Psoas muscle (tissue), 8 donors: ENCODE measurements around the gene KCNMA1. TPM values are rescaled to one million over a fixed set of nuclear protein-coding genes. Genes with fewer than 3 reads are reported as not detected.
A peak's percentile ranks its signal among the peaks of the same experiment; 100 is the strongest.

Experiments
- ATAC-seq, 4 donors: fragments of 200-7000 bp; cut with Tn5 transposase; one replicate each; pipeline ENCODE4 v1.9.1; 2020; ENCODE audit warnings: moderate library complexity in 3 of 4, mild to moderate bottlenecking in 2 of 4
- DNase-seq, 2 donors: peaks; one replicate each; pipeline ENCODE4 v3.0.0-alpha.2; 2020
- H3K27ac ChIP-seq: fragments of 200-600 bp; one replicate; pipeline ENCODE4 v1.8.0; 2022
- H3K27me3 ChIP-seq, 3 donors: fragments of 200-600 bp in 1 of 3; one replicate each; pipeline versions ENCODE4 v1.6.1 to v1.8.0; 2013 to 2022; ENCODE audit warnings: low read length in 2 of 3, mild to moderate bottlenecking in 2 of 3, moderate library complexity in 1 of 3; ENCODE audit not compliant: insufficient read depth in 3 of 3
- H3K36me3 ChIP-seq, 2 donors: fragments of 200-600 bp in 1 of 2; one replicate each; pipeline versions ENCODE4 v1.6.1 to v1.8.0; 2013 to 2022; ENCODE audit warnings: low read depth in 1 of 2, mild to moderate bottlenecking in 1 of 2, moderate library complexity in 1 of 2; ENCODE audit not compliant: insufficient read depth in 1 of 2
- H3K4me1 ChIP-seq: fragments of 200-600 bp; one replicate; pipeline ENCODE4 v1.8.0; 2022
- H3K4me3 ChIP-seq: fragments of 200-600 bp; one replicate; pipeline ENCODE4 v1.8.0; 2022; ENCODE audit warnings: mild to moderate bottlenecking
- H3K9me3 ChIP-seq: fragments of 200-600 bp; one replicate; pipeline ENCODE4 v1.8.0; 2022
- WGBS, 3 donors: extraction: QIAGEN DNeasy Blood & Tissue Kit; methylation state at CpG; one replicate each; pipeline versions ENCODE4 v1.1.6 to v1.1.7; 2013; 5-methylcytosine and 5-hydroxymethylcytosine counted together
- intact Hi-C, 2 donors: fragments of 100-400 bp; cut with DNase I; formaldehyde crosslinking; loops; one replicate each; pipeline versions ENCODE4 v1.11.0 to v1.14.2; 2022
- polyA plus RNA-seq, 3 donors: library from polyadenylated mRNA; stranded (reverse); fragments of 200-250 nt; gene quantifications; one replicate each; pipeline ENCODE4 v1.2.3, GENCODE V29; 2013
- total RNA-seq, 4 donors: library from RNA; stranded (reverse); fragmentation: NEBNext Ultra II Directional in 2 of 4; extraction: Animal tissue kit (Norgen Biotek cat#: 25700) in 2 of 4; gene quantifications; one replicate each; pipeline versions ENCODE4 v1.2.1 to v1.2.4, GENCODE V29; 2021 to 2023
- TF ChIP-seq, protein P1 (sequence below): fragments of 200-600 bp; IDR thresholded peaks from one replicate; pipeline ENCODE4 v1.8.0; 2022; ENCODE audit warnings: antibody characterized with exemption
- donor health status: healthy with polysubstance abuse.
- donor health status: DM: no; HTN: no; CAD: no; lungs with moderate emphysema.
- donor health status: Bipolar disorder and iron deficiency.
- donor health status: healthy.
- donor health status: DM: yes; HTN: yes; CAD: no.
- donor health status: DM: no; HTN: no; CAD: no.
- donor health status: DM: no; HTN: no; CAD: no.
- donor health status: DM: yes; HTN: yes; CAD: no.

Gene KCNMA1
- total and polyA plus RNA-seq, 7 donors = 7.9 to 53.0 (median 41.9) TPM

DNA sequence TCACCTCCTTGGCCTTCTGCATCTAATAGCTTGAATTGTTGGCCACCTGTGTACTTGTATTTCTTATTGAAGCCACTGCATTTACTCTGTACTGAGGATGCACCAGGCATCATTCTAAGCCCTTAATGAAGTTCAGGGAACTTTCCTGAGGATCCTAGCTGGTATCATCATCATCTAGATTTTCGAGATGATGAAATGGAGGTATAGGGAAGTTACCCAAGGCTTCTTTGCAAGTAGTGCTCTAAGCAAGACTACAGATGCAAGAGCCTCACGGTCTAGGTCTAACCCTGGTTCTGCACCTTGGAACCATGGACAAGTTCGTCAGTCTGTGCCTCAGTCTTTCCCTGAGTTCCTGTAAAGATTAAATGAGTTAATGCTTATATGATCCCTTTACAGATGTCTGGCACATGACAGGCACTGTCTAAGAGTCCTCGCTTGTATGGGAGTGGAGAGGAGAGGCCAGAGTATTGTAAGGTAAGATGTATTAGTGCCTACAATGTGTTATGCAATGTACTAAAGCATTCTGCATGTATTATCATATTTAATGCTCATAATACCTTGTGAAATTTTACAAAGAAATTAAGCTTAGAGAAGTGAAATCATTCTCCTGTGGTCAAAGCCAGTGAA is 145.1 kb downstream of the KCNMA1 start:
- intact Hi-C loops = loop anchor here (5.0 to 10.0 kb wide), 3 partner anchors 100 to 318 kb away; no protein-coding TSS in a partner anchor
- no peaks in the 10 kb centered on the region for H3K36me3 ChIP-seq
- ATAC-seq = peak in 2 of 4 donors; percentile 1 to 5

DNA sequence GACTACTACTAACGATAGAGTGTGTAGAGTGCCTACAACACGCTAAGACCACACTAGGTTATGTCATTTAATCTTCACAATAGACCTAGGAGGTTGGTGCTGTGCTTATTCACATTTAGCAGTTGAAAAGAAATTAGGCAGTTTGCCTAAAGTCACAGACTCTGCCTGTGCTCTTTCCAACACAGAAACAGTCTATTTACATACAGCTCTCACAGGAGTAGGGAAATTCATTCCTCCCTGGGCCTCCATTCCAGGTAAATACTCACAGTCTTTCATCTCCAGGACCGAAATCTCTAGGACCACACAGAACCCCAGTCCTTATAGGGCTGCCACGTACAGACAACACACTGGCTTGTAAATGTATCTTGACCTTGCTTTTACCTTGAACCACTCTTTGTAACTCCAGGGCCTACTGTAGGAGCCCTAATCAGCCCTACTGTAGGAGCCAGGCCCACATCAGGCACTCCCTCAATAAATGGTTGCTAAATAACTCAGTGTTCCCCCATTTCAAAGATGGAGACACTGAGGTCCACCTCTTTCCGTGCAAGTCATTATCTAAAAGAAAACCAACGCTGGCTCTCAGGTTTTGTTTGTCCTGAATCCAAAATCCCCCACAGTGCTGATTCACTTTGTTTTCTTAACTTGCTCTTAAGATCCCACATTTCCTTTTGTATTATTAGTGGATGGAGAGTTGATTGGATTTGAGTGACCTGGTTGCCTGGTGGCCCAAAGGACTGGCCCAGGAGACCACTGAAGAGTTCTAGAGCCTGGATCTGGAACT is 146.9 kb downstream of the KCNMA1 start:
- Histone ChIP-seq H3K27ac (peak overlapping the region; percentile 66), H3K4me3 (no peak overlapping the region), H3K27me3 (no peaks in the 10 kb centered on the region), H3K4me1 (peaks cover 47% of the 10 kb centered on the region), H3K36me3 (no peaks in the 10 kb centered on the region), H3K9me3 (no peaks in the 10 kb centered on the region)
- intact Hi-C loops = loop anchor here (2.0 to 10.0 kb wide), 4 partner anchors 98 to 316 kb away; no protein-coding TSS in a partner anchor
- ATAC-seq (no peak), DNase-seq (no peak)
- 76 to 85% (median 84%) methylated on average over 6 of the region's 6 CpGs for WGBS, 3 donors
- TF ChIP-seq, protein P1, sequence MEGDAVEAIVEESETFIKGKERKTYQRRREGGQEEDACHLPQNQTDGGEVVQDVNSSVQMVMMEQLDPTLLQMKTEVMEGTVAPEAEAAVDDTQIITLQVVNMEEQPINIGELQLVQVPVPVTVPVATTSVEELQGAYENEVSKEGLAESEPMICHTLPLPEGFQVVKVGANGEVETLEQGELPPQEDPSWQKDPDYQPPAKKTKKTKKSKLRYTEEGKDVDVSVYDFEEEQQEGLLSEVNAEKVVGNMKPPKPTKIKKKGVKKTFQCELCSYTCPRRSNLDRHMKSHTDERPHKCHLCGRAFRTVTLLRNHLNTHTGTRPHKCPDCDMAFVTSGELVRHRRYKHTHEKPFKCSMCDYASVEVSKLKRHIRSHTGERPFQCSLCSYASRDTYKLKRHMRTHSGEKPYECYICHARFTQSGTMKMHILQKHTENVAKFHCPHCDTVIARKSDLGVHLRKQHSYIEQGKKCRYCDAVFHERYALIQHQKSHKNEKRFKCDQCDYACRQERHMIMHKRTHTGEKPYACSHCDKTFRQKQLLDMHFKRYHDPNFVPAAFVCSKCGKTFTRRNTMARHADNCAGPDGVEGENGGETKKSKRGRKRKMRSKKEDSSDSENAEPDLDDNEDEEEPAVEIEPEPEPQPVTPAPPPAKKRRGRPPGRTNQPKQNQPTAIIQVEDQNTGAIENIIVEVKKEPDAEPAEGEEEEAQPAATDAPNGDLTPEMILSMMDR = no peak

More for the DNA sequence above, 145.1 kb downstream of the KCNMA1 start:
- TF ChIP-seq, protein P1 = no peak
- no peak for DNase-seq
- Histone ChIP-seq H3K4me1 (peaks cover 52% of the 10 kb centered on the region), H3K27me3 (no peaks in the 10 kb centered on the region), H3K4me3 (no peak overlapping the region), H3K27ac (peak overlapping the region; percentile 71), H3K9me3 (no peaks in the 10 kb centered on the region)
- WGBS, 3 donors = 77 to 90% (median 84%) methylated on average over 4 of the region's 4 CpGs

DNA sequence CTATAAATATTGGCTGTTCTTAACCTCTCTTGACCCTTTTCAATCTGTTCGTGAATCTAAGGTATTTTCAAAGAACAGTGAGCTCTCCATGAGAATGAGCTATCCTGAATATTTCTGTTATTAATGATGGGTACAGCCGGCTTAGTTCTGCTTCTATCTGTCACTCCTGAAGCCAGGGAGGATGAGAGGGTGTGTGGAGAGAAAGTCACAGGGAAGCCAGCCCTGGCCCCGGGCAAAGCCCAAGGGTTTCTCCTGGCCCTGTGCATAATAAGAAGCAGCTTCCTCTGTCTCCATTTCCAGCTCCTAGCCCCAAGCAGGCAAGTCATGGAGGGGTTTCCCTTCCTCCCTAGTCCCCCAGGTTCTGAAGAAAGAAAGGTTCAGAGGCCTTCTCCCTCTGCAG is 151.1 kb downstream of the KCNMA1 start:
- TF ChIP-seq, protein P1 = no peak
- ATAC-seq = no peak
- Histone ChIP-seq H3K4me3 (no peak overlapping the region), H3K36me3 (no peaks in the 10 kb centered on the region), H3K27me3 (no peaks in the 10 kb centered on the region), H3K9me3 (no peaks in the 10 kb centered on the region), H3K27ac (no peak overlapping the region), H3K4me1 (peaks cover 13% of the 10 kb centered on the region)
- intact Hi-C loops = loop anchor here in 1 of 2 donors (5.0 kb wide), 1 partner anchor 91 kb away; no protein-coding TSS in a partner anchor
- WGBS, 3 donors = 77 to 86% (median 81%) methylated on average over 3 of the region's 3 CpGs
- no peak for DNase-seq

DNA sequence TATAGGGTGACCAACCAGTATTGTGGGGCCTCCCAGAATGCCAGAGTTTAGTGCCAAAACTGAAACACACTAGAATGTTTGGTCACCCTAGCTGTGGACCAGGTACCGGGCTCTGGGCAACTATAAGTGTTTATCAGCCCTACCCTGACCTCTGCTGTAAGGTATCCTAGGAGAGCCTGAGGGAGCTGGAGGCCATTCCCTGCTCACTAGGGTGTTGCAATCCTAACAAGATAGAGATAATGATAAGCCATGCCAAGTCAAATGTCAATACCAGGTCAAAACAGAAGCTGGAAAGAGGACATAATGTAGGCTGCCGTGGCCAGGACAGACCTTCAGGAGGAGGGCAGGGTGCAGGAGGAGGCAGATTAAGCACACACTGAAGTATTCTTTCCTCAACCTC is 151.8 kb downstream of the KCNMA1 start:
- no peaks in the 10 kb centered on the region for H3K36me3 ChIP-seq
- TF ChIP-seq, protein P1 = no peak
- H3K27ac ChIP-seq = no peak overlapping the region
- H3K4me1 ChIP-seq = peaks cover 8% of the 10 kb centered on the region
- DNase-seq (no peak), ATAC-seq (peak in 2 of 4 donors; percentile 34 to 35)
- intact Hi-C loops = loop anchor here in 1 of 2 donors (5.0 kb wide), 1 partner anchor 91 kb away; no protein-coding TSS in a partner anchor
- H3K9me3 ChIP-seq = no peaks in the 10 kb centered on the region
- H3K27me3 ChIP-seq = no peaks in the 10 kb centered on the region
- 46 to 54% (median 49%) methylated on average over 2 of the region's 2 CpGs for WGBS, 3 donors
- no peak overlapping the region for H3K4me3 ChIP-seq
